ENCODE data around the gene RTTN. TPM values are rescaled to one million over a fixed set of nuclear protein-coding genes. Genes with fewer than 3 reads are reported as not detected.

RTTN gene
- total RNA-seq, 1 experiment from 2014 or later = 16.9 TPM

GRCh38 chr18:69953191-69953590 lies 252.3 kb downstream of the RTTN start:
- CTCF ChIA-PET = no interaction called here
- no peak overlapping the region for H3K27ac ChIP-seq (ENCODE audit: low read length)
- intact Hi-C loops (cut with micrococcal nuclease; ENCODE audit: unreplicated experiment) = no loop called here
- POLR2A ChIA-PET = no interaction called here
- H3K36me3 ChIP-seq (ENCODE audit: control insufficient read depth, insufficient read depth, low read length) = no peaks in the 10 kb centered on the region
- no peak overlapping the region for H3K4me3 ChIP-seq (ENCODE audit: low read depth in 2 of 2, low read length in 2 of 2)
- no TSS peak for BruUV-seq (replicated peaks)
- DNase-seq (ENCODE audit: low read depth, low spot score) = no peak
- H3K9me3 ChIP-seq (ENCODE audit: control insufficient read depth, insufficient read depth, low read depth, low read length) = no peaks in the 10 kb centered on the region
- H3K4me1 ChIP-seq (ENCODE audit: control insufficient read depth, insufficient read depth, low read length) = no peaks in the 10 kb centered on the region
- no peak for ATAC-seq
- TF ChIP-seq POLR2AphosphoS5 (IDR thresholded peaks at IDR 0.05; ENCODE audit: low read depth, low read length) (no peak), REST (IDR thresholded peaks at IDR 0.05; ENCODE audit: insufficient read depth in 1 of 2, low read depth in 2 of 2, low read length in 1 of 2) (no peak), TCF7L2 (IDR thresholded peaks at IDR 0.05; ENCODE audit: low read depth, low read length) (no peak), SIN3A (IDR thresholded peaks at IDR 0.05; ENCODE audit: borderline replicate concordance, insufficient read depth, low read depth, low read length) (no peak), CTCF (IDR thresholded peaks at IDR 0.05) (no peak)
- in situ Hi-C loops (cut with HindIII; ENCODE audit: low pct_unique_long_range_greater_than_20kb, low sequenced_read_pairs) = no loop called here
- H3K27me3 ChIP-seq (ENCODE audit: control insufficient read depth, insufficient read depth, low read length) = no peaks in the 10 kb centered on the region

Other genes starting within 250 kb of the RTTN start
- 43.0 TPM for gene SOCS6, start 83.4 kb upstream of the RTTN start, total RNA-seq (2021; ENCODE audit: unreplicated experiment)